ENCODE data around the gene IL9R.

DNA sequence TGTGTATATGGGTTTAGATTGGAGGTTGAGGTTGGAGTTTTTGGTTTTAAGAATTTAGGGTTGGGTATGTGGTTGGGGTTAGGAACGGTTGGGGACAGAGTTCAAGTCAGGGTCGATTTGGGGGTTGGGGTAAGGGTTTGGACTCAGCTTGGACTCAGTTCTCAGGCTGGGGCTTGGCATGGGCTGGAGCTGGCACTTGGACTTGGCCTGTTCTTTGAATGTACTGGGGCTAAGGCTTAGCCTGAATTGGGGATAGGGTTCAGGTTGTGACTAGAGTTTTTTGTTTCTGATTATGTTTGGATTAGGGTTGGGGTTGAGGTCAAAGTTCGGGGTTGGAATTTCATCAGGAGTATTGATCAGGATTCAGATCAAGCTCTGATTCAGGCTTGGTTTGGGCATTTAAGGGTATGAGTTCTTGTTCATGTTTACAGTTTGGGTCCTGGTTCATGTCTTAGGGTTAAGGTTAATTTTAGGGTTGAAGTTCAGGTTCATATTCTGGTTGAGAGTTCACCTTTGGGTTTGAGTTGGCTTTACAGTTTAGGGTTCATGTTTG is 46.2 kb upstream of the IL9R start:
- TF ChIP-seq, protein P1, sequence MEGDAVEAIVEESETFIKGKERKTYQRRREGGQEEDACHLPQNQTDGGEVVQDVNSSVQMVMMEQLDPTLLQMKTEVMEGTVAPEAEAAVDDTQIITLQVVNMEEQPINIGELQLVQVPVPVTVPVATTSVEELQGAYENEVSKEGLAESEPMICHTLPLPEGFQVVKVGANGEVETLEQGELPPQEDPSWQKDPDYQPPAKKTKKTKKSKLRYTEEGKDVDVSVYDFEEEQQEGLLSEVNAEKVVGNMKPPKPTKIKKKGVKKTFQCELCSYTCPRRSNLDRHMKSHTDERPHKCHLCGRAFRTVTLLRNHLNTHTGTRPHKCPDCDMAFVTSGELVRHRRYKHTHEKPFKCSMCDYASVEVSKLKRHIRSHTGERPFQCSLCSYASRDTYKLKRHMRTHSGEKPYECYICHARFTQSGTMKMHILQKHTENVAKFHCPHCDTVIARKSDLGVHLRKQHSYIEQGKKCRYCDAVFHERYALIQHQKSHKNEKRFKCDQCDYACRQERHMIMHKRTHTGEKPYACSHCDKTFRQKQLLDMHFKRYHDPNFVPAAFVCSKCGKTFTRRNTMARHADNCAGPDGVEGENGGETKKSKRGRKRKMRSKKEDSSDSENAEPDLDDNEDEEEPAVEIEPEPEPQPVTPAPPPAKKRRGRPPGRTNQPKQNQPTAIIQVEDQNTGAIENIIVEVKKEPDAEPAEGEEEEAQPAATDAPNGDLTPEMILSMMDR (IDR thresholded peaks at IDR 0.05 in 8 of 11, conservative IDR thresholded peaks at IDR 0.05 in 3 of 11), result no peak
- TF ChIP-seq POLR2A (IDR thresholded peaks at IDR 0.05) (no peak), POLR2AphosphoS5 (IDR thresholded peaks at IDR 0.05) (no peak)
